Measurements from ENCODE around the gene MTHFD2L. TPM values are rescaled to one million over a fixed set of nuclear protein-coding genes. Genes with fewer than 3 reads are reported as not detected.

MTHFD2L gene
- total RNA-seq, 4 donors from 2014 or later, result 11.8 to 17.1 (median 14.9) TPM

DNA sequence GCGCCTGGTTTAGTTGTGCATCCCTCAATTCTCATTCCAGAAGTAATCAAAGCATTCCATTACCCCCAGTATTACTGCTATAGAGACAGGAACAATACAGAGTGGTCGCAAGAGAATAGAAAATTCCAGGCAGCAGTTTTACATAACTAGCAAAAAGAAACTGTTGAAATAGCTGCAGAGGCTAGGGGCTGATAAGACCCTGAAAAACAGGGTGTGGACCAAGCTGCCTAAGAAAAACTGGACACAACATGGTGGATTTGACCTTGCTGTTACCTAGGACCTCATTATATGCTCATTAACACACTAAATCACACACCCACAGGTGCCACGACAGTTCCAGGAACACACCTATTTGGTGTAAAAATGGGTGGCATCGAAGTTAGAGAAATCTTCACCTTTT, 165.7 kb downstream of the MTHFD2L start:
- H3K4me3 ChIP-seq, result no peak overlapping the region
- H3K27me3 ChIP-seq, result no peaks in the 10 kb centered on the region

DNA sequence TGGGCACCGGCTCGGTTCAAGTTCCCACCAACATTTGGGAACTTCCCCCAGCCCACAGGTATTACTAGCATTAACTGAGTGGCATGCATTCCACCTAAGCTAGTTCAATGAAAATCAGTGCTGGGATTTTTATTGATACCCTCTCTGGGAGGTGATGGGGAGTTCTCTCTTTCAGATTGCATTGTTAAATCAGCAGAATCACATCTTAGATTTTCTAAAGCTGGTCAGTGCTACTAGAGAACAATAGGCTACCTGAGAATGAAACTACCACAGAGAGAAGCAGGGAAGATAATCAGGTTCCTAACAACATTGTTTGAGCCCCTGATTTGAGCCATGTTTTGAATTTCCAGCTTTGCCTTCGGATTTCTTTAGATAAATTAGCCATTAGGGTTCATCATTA, 166.3 kb downstream of the MTHFD2L start:
- Histone ChIP-seq H3K4me1 (no peaks in the 10 kb centered on the region), H3K4me3 (no peak overlapping the region), H3K27ac (no peak overlapping the region), H3K36me3 (no peaks in the 10 kb centered on the region), H3K27me3 (no peaks in the 10 kb centered on the region), H3K9me3 (no peaks in the 10 kb centered on the region)
- no peak for DNase-seq
- TF ChIP-seq POLR2A (IDR thresholded peaks at IDR 0.05), result no peak
- TF ChIP-seq, protein P1, sequence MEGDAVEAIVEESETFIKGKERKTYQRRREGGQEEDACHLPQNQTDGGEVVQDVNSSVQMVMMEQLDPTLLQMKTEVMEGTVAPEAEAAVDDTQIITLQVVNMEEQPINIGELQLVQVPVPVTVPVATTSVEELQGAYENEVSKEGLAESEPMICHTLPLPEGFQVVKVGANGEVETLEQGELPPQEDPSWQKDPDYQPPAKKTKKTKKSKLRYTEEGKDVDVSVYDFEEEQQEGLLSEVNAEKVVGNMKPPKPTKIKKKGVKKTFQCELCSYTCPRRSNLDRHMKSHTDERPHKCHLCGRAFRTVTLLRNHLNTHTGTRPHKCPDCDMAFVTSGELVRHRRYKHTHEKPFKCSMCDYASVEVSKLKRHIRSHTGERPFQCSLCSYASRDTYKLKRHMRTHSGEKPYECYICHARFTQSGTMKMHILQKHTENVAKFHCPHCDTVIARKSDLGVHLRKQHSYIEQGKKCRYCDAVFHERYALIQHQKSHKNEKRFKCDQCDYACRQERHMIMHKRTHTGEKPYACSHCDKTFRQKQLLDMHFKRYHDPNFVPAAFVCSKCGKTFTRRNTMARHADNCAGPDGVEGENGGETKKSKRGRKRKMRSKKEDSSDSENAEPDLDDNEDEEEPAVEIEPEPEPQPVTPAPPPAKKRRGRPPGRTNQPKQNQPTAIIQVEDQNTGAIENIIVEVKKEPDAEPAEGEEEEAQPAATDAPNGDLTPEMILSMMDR (IDR thresholded peaks at IDR 0.05), result no peak

More for the DNA sequence above, 165.7 kb downstream of the MTHFD2L start:
- H3K4me1 ChIP-seq, result no peaks in the 10 kb centered on the region
- no peak for DNase-seq
- no peaks in the 10 kb centered on the region for H3K9me3 ChIP-seq
- no peaks in the 10 kb centered on the region for H3K36me3 ChIP-seq
- TF ChIP-seq, protein P1 (IDR thresholded peaks at IDR 0.05), result no peak
- TF ChIP-seq POLR2A (IDR thresholded peaks at IDR 0.05), result no peak
- no peak overlapping the region for H3K27ac ChIP-seq

DNA sequence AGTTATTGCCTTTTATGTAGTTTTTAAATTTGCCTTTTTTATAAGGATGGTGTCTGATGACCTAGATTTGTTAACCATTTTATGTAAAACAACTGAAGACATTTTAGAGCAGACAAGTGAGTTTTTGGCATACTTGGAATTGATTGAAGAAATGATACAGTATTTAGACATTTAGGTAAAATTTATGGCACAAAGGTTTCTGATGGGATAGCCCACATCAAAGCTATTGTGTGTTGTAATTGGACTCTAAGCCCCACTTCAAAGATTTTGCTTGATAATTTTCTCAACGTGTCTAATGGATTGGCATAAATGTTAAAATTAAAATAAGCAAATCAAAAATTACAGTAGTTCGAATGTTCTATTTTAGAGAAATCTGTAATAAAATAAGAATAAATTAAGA, 168.0 kb downstream of the MTHFD2L start:
- Histone ChIP-seq H3K27me3 (no peaks in the 10 kb centered on the region), H3K36me3 (no peaks in the 10 kb centered on the region), H3K4me1 (no peaks in the 10 kb centered on the region), H3K4me3 (no peak overlapping the region), H3K27ac (no peak overlapping the region), H3K9me3 (no peaks in the 10 kb centered on the region)
- TF ChIP-seq, protein P1 (IDR thresholded peaks at IDR 0.05), result no peak
- TF ChIP-seq POLR2A (IDR thresholded peaks at IDR 0.05), result no peak
- no peak for DNase-seq

DNA sequence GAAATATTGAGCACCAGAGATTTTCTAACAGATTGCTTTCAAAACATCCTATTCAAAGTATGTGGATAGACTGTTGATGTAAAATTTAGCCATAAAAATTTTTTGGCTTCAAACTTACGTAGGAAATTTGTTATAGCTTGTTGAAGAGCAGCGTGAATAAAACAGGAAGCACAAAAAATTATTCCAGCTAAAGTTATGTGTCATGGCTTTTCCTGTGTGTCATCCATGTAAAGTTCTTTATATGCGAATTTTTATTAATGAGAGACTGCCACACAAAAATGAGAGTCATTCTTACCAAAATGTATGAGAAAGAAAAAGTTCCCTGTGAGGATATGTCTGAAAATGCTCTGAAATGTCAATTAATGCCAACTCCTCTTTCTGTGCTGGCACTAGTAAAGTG, 169.8 kb downstream of the MTHFD2L start:
- H3K9me3 ChIP-seq, result no peaks in the 10 kb centered on the region
- no peaks in the 10 kb centered on the region for H3K27me3 ChIP-seq
- no peak overlapping the region for H3K4me3 ChIP-seq
- no peaks in the 10 kb centered on the region for H3K4me1 ChIP-seq
- no peak for DNase-seq
- H3K36me3 ChIP-seq, result no peaks in the 10 kb centered on the region
- no peak overlapping the region for H3K27ac ChIP-seq
- TF ChIP-seq, protein P1 (IDR thresholded peaks at IDR 0.05), result no peak
- TF ChIP-seq POLR2A (IDR thresholded peaks at IDR 0.05), result no peak

DNA sequence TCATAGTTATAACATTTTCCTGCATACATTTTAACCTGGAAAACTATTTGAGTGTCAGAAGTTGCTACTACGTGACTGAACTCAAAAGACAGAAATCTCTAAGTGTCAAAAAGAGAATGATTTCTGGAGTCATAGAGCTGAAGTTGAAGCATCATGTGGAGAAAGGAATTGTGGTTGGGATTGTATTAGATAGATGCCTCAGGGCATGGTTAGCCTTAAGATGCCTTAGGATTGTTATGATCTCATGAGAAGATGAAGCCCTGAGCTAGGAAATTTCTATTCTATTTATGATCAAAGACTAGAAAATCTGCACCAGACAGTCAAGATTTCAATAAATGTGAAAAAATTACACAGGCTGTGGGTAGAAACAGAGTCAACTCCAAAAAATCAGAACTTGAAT, 170.6 kb downstream of the MTHFD2L start:
- no peak for DNase-seq
- Histone ChIP-seq H3K27me3 (no peaks in the 10 kb centered on the region), H3K36me3 (no peaks in the 10 kb centered on the region), H3K4me3 (no peak overlapping the region), H3K27ac (no peak overlapping the region), H3K9me3 (no peaks in the 10 kb centered on the region), H3K4me1 (no peaks in the 10 kb centered on the region)
- no peak for TF ChIP-seq POLR2A (IDR thresholded peaks at IDR 0.05)
- TF ChIP-seq, protein P1 (IDR thresholded peaks at IDR 0.05), result no peak

DNA sequence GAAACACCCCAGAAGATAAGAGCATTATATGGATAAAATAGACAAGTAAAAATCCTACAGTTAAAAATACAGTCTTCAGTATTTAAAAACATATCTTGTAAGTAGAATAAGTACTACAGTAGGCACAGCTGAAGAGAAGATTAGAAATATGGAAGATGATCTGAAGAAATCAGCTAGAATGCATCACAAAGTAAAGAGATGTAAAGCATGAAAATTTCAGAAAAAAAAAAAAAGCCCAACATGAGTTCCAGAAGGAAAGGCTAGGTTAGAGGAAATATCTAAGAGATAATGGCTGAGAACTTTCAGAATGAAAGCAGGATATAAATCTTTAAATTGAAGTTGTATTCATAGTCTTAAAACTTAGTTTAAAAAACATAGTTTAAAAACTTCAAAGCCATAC, 171.4 kb downstream of the MTHFD2L start:
- TF ChIP-seq, protein P1 (IDR thresholded peaks at IDR 0.05), result no peak
- no peak for TF ChIP-seq POLR2A (IDR thresholded peaks at IDR 0.05)
- Histone ChIP-seq H3K4me3 (no peak overlapping the region), H3K9me3 (no peaks in the 10 kb centered on the region), H3K4me1 (no peaks in the 10 kb centered on the region), H3K36me3 (no peaks in the 10 kb centered on the region), H3K27me3 (no peaks in the 10 kb centered on the region), H3K27ac (no peak overlapping the region)
- DNase-seq, result no peak
